NCI-H2107 treated with DMSO at 0.1 percent for 48 hours (cell line): ENCODE data around the gene METTL26.
A peak's percentile ranks its signal among the peaks of the same experiment; 100 is the strongest.

Experiments
- DNase-seq: peaks from one replicate; lab custom pipeline; 2025; ENCODE audit not compliant: unreplicated experiment; lab: John Stamatoyannopoulos, UW

METTL26 gene

GRCh38 chr16:674968-675883, 39.1 kb upstream of the METTL26 start, which contains the start of gene RHBDL1:
TSS of gene RHBDL1 (plus strand) at chr16:675671. CDS start at chr16:675791, 120 bp downstream.
- DNase-seq: no peak

GRCh38 chr16:674214-674881, 38.2 kb upstream of the METTL26 start:
- no peak for DNase-seq

GRCh38 chr16:673399-673991, 37.4 kb upstream of the METTL26 start:
- DNase-seq: no peak

- no peak for DNase-seq
Measured at GRCh38 chr16:672851-673250, 36.7 kb upstream of the METTL26 start.

- no peak for DNase-seq
Measured at GRCh38 chr16:672371-672770, 36.3 kb upstream of the METTL26 start.

DNA sequence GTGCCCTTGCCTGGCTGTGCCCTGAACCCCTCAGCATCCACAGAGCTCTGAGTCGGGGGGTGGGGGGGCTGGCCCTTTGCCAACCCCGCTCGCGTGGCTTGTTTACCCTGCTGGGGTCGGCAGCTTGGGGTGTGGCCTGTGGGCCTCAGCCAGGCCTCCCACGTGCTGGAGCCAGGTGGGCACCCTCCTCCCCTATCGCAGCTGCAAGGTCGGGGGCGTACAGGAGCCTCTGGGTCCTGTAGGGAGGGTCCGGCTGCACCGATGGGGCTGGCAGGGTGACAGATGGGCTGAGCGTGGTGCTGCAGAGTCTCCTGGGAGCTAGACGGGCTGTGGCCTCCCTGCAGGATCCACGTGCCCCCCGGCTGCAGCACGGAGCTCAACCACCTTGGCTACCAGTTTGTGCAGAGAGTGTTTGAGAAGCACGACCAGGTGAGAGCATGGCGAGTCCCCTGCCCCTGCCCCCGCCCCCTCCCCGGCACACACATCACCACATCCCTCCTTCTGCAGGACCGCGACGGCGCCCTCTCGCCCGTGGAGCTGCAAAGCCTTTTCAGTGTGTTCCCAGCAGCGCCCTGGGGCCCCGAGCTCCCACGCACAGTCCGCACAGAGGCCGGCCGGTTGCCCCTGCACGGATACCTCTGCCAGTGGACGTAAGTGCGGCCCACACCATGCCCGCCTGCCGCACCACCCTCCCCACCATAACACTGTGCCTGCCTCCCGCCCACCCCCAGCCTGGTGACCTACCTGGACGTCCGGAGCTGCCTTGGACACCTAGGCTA, 35.4 kb upstream of the METTL26 start:
- DNase-seq: no peak

GRCh38 chr16:670485-671352, 34.6 kb upstream of the METTL26 start:
- no peak for DNase-seq

DNA sequence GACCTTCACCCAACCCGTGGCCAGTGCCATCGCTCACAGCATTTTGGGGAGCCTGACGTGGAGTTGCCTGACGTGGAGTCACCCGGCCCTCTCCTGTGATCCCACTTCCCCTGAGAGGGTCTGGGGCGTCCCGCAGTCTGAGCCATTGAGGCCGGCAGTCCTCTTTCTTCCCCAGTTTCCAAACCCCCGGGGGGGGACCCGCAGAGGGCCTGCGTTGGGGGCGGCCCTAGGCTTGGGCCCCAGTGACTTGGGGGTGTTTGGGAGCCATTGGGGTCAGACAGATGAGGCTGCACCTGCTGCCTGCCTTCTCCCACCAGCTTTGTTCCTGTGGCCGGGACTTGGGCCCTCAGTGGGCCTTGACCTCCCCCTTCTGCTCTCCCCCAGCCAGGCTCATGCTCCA, 33.6 kb upstream of the METTL26 start:
- DNase-seq: no peak

DNA sequence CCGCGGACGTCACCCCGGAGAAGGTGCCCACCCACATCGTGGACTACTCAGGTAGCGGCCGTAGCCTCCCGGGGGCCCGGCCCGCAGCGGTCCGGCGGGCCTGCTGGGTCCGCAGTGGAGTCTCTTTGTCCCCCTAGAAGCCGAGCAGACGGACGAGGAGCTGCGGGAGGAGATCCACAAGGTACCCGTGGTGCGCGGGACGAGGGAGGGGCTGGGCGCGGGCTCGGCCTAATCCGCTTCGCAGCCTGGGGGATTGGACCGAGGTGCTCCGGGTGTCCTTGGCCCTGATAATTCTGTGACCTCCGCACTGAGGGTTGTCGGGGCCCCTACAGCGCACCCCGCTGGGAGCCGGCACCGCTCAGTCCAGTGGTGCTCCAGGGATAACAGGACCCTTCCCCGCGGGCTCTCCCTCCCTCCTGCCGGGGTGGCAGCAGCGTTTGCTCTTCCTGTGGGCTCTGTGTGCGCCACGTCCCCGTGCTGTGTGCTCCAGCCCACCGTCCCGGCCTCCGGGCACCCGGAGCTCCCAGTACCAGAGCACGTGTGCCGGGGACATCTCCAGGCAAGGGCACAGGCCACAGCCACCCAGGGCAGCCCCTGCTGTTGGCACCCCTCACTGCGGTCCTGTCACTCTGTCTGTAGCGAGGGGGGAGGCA, 32.5 kb upstream of the METTL26 start:
- DNase-seq: no peak

GRCh38 chr16:667780-668518, 31.8 kb upstream of the METTL26 start, which contains the start of gene RHOT2:
TSS of gene RHOT2 (plus strand) at chr16:668132. CDS start at chr16:668200, 68 bp downstream.
- DNase-seq: peak; percentile 70

- no peak for DNase-seq
Measured at GRCh38 chr16:667113-667779, 31.1 kb upstream of the METTL26 start.

GRCh38 chr16:666572-666971, 30.5 kb upstream of the METTL26 start:
- no peak for DNase-seq

DNA sequence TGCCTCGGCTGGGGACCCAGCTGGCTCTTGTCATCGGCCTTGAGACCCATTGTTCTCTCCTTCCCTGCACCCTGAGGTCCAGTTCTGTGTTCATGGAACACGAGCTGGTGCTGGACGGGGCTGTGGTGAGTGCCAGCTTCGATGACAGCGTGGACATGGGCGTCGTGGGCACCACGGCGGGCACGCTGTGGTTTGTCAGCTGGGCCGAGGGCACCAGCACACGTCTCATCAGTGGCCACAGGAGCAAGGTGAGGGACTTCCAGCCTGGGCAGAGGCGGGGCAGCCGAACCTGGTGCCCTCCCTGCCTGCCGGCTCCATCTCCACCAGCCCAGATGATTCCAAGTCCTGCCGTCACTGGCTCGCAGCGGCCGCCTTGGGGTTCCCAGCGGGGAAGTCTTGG, 26.5 kb upstream of the METTL26 start:
- DNase-seq: no peak

DNA sequence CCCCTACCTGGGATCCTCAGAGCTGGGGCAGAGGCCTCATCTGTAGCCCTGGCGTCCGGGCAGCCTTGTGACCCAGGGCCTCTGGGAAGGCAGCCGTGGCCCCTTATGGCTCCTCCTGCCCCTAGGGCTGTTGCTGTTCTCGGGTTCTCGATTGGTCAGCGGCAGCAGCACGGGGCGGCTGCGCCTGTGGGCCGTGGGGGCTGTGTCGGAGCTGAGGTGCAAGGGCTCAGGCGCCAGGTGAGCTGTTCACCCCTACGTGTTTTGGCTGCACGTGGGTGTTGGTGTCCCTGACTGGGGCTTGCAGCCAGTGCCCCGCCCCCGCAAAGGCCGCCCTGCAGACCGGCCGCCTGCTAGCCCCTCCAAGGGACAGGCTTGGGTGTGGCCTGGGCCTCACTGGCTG, 26.0 kb upstream of the METTL26 start:
- DNase-seq: no peak

GRCh38 chr16:661184-661821, 25.2 kb upstream of the METTL26 start:
- no peak for DNase-seq

GRCh38 chr16:660459-661183, 24.5 kb upstream of the METTL26 start:
- DNase-seq: no peak

DNA sequence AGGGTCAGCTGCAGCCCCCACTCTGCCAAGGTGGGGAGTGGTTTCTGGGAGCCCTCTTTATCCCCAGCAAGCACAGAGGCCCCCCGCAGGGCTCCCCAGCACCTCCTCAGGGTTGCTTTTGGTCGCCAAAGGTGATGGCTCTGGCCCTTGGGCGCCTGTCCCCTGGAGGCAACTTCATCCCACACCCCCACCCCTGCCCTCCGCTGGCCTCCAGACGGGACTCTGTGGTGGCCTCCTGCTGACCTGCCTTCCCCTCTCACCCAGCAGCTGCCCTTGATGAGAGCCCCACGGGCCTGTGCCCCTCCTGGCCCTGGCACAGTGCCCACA, 24.0 kb upstream of the METTL26 start:
- no peak for DNase-seq
